Measurements from ENCODE around the gene LYZL4.
A peak's percentile ranks its signal among the peaks of the same experiment; 100 is the strongest.

The LYZL4 gene, protein sequence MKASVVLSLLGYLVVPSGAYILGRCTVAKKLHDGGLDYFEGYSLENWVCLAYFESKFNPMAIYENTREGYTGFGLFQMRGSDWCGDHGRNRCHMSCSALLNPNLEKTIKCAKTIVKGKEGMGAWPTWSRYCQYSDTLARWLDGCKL

DNA sequence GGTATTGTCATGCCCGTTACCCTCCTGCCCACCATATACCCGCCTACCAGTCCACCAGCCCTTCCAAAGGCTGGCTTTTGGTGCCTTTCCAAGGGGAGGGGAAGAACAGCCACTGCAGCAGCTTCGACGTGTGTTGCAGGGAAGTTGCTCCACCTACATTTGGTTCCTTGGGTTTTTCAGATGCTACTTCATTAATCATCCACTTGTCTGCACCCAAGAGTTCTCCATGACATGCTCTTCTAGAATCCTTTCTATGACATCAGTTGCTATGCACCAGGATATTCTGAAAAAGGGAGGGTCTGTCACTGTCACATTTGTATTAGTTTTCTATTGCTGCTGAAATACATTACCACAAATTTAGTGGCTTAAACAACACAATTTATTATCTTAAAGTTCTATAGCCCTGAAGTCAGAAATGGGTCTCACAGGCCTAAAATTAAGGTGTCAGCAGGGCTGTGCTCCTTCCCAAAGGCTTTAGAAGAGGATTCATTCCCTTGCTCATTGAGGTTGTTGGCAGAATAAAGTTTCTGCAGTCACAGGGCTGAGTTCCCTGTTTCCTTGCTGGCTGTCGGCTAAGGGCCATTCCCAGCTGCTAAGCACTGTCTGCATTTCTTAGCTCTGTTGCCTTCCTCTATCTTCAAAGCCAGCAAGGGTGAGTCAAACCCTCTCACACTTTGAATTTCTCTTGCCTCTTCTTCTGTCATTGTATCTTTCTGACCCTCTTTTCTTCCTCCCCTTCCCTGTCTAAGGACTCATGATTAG, at the start of gene LYZL4:
TSS of gene LYZL4 (minus strand) at position 241 of the 762 bp plus-strand sequence. CDS start 3,359 bp downstream, outside the sequence.
- no peak for DNase-seq (ENCODE audit: low read depth, low spot score)

DNA sequence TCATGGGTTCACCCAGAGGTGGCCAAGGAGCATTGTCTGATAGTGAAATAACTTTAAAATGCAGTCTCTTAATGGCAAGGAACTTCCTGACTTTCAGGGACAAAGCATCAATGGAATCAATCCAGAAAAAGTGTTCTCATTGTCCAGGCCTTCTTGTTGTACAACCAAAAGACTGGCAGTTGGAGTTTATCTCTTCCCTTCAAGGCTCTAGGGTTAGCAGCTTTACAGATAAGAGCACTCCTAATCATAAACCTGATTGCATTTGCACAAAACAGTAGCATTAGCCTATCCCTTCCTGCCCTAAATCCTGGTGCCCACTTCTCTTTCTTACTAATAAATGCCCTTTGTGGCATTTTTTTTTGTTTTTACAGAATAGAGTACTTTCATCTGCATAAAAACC, 48.7 kb upstream of the LYZL4 start:
- DNase-seq (ENCODE audit: low read depth, low spot score), result no peak

DNA sequence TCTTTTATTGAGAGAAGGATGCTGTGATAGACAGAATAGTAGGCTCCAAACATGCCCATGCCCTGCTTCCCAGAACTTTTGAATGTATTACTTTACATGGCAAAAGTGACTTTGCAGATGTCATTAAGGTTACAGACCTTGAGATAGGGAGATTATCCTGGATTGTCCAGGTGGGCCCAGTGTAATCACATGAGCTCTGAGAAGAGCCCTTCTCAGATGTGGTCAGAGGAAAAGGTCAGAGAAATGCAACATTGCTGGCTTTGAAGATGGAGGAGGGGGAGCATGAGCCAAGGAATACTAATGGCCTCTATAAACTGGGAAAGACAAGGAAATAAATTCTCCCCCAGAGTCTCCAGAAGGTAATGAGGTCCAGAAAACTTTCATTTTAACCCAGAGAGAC, 45.8 kb upstream of the LYZL4 start:
- no peak for DNase-seq (ENCODE audit: low read depth, low spot score)

DNA sequence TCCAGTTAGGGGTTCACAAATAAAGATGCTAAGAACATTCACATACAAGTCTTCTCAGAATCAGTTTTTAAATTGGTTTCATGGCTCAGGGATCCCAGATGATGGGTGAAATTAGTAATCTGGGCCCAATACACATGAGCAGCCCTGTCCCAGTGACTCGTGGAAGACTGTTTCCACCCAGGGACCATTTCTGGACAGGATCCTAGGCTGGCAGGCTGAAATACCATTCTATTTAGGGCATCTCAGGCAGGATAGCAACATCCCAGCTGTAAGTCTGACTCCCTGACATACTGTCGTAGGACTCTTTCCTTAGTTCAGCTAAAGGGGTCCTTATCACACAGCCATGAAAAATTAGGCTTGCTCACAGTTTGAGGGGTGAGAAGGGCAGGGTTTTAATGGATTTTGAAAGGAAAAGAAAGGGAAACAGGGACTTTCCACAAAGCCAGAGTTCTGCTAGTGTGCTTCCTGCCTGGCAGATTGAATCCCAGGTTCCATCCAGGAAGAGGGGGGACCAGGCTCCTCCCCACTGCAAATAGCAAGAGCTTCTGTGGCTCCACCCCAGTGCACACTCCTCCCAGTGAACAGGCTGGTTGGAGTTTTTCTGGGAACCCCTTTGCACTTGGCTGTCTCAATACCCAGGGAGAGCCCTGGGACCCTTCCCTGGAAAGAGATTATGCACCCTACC, 41.3 kb upstream of the LYZL4 start:
- DNase-seq (ENCODE audit: low read depth, low spot score), result no peak

DNA sequence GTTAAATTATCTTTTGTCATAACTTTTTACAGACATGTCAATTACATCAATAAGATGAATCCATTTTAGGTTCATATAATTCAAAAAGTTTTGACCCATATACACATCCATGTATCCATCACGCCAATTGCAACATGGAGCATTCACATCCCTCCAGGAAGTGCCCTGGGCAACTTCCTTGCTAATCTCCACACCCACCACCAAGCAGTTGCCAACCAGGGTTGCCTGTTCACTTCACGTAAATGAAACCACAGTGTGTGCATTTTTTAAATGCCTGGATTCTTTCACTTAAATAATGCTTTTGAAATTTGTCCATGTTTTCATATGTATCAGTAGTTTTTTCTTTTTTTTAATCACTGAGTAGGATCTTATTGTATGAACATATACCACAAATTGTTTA, 40.7 kb upstream of the LYZL4 start:
- no peak for DNase-seq (ENCODE audit: low read depth, low spot score)

DNA sequence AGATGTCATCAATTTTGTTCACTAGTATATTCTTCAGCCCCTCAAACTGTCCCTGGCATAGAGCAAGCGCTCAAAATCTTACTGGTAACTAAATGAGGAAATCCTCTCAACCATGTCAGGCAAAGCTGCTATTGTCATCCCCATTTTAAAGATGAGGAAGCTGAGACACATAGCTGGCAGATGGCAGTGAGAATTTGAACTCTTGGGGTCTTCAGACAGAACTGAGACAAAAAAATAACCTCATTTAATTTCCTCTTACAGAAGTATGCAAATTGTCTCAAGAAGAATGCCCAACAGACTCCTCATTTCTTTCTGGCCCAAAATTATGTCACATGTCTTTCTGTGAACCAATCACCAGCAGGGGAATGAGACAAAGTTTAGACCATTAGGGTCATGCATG, 40.2 kb upstream of the LYZL4 start:
- no peak for DNase-seq (ENCODE audit: low read depth, low spot score)

DNA sequence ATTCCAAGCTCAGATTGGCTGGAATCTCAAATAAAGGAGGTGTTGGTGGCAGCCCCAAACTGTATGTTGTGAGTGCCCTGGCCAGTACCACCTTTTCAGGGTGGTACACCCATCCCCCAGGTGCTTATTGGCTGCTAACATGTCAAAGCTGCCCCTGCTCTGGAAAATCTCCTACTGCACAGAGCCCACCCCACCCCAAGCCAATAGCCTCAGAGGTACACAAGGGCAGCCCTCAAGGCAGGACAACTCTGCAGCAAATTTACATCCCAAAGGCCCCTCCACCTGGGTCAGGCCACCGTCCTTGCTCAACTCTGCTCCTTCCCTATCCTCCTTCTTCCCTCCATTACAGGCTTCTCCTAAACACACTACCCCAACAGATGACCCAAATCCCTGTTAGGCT, 37.1 kb upstream of the LYZL4 start:
- no peak for DNase-seq (ENCODE audit: low read depth, low spot score)

DNA sequence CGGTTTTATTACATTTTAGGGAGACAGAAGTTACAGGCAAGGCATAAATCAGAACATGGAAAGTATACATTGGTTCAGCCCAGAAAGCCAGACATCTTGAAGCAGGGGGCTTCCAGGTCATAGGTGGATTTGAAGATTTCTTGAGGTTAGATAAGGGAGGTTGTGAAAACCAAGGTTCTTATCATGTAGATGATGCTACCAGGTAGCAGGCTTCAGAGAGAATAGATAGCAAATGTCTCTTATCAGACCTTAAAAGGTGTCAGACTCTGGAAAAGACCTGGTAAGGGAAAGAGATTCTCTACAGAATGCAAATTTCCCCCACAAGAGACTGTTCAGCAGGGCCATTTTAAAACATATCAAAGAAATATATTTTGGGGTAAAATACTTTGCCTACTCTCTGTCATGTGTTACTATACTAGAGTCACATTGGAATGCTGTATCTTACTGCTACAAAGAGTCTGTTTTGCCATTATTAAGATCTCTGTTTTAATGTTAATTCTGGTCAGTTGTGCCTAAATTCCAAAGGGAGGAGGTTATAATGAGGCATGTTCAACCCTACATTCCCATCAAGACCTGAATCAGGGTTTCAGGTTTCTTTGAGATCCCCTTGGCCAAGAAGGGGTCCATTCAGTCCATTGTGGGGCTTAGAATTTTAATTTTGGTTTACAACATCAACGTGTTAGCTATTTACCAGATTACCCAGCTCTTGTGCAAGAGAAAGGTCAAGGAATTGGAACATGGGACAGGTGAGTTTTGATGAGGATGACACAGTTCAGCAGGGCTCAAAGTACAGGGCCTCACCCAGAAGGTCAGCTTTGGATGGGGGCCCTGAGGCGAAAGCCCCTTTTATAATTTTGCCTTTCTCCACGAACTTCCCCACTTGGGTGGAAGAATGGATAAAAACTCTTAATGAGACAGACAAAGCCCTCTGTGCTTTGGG, 36.0 kb upstream of the LYZL4 start:
- DNase-seq (ENCODE audit: low read depth, low spot score), result no peak

DNA sequence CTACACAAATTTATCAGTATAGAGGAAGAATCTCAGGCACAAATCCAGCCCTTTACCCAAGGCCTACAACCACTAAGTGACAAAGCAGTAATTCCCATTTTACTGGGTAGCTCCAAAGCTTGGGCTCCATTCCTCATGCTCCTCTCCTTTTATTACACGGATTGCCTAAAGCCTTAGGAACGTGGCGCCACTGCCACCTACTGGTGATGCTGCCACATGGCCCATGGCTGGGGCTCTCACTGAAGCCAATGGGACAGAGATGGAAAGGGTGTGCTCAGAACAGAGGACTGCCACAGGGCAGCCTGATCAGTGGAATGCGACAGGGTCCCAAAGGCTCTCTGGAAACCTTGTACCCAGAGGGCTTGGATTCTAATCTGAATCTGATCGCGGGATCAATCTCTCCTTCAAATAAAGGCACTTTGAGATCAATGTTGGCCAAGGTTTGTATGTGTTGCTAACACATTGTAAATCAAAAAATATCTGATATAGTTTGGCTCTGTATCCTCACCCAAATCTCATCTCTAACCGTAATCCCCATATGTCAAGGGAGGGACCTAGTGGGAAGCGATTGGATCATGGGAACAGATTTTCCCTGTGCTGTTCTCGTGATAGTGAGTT, 33.5 kb upstream of the LYZL4 start:
- peak; percentile 50 for DNase-seq (ENCODE audit: low read depth, low spot score)

DNA sequence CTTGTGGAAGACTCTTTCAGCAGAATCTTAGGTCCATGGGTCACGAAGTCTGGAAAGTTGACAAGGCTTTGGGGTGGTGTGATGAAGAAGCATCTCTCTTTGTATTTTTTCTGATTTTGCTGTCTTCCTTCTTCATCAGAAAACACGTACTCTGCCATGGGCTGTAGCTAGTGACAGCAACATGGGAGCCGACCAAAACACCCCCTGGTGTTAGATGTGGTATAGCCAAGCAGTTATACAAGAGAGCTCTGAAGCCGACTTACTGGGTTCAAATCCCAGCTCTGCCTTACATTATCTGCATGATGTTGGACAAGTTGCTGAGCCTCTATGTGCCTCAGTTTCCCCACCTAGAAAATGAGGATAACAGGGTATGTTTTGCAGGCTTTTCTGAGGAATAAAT, 32.9 kb upstream of the LYZL4 start:
- no peak for DNase-seq (ENCODE audit: low read depth, low spot score)

DNA sequence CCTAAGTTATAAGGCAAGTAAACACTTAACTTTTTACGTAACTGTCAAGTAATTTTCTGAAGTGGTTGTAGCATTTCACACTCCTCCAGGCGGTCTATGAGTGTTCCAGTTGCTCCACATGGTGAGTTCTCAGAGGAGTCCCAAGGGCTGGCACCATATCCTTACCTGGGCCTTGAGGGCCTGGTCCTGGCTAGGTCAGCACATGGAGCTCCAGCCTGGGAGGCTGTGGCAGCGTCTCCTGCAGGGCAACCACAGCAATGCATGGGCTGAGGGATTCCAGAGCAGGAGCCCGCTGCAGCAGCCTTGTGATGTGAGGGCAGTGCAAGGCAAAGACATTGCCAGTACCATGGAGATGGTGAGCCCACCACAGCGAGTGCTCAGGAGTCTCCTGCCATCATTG, 32.2 kb upstream of the LYZL4 start:
- no peak for DNase-seq (ENCODE audit: low read depth, low spot score)

DNA sequence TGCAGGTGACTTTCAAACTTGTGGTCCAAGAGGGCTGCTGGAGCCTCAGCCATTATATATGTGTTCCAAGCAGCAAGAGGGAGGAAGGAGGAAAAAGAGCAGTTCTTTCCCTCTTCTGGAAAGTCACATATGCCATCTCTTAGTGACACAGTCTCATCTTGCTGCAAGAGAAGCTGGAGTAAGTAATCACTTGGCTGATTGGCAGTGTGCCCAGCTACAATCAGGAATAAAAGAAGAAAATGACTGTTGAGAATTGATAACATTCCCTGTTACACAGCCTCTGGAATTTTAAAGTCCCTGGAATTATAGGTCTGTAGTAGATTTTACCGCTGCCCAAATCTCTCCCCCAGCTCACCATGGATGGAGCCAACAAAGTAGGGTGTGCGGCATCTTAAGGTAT, 31.4 kb upstream of the LYZL4 start:
- DNase-seq (ENCODE audit: low read depth, low spot score), result no peak

DNA sequence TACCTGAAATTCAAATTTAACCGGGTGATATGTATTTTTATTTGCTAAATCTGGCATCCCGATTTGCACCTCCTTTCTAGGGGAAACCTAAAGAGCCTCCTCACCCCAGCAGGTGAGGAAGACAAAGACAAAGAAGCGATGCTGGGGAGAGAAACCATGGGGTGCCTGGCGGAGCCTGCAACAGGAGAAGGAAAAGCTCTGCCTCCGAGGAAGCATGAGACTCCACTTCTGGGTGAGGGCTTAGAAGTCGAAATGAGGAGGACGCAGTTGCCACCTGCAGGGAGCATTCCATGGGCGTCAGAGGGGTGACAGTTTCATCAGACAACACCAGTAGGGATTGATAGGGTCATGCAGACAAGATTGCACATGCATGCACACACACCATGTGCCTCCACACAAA, 30.5 kb upstream of the LYZL4 start:
- no peak for DNase-seq (ENCODE audit: low read depth, low spot score)

DNA sequence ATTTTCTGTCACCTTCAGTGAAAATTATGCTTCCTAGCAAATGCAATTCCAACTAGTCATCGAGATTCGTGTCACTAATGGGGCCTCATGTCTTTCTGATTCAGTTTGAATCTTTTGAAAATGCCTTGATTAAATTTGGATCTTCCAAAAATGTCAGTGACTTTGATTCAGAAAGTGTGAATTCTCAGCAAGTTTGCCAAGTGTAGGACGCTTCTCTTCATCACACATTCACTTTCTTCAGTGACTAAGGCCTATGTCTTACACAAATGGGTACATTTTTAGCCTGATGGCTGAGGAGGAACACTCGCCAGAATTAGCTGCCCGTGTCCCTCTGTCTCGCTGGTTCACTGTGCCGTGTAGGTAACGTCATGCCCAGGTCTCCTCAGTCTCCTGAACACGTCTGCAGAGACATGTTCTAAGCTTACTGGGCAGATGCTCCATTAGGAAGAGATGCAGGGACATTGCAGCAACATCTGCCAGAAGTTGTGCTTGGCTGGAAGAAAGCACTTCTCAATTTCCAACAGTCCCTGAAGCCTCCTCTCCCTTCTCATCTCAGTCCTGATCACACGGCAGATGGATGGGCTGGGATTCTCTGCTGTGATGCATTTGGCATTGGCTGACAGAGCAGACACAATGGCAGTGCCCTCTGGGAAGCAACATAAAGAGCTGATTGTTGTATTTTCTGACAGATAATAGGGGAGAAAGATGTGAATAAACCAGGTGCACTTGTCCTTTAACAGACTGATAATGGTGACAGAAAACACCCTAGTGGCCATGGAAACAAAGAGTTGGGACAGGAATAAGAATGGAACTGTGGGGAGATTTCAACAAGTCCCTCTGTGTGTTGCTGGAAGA, 29.1 kb upstream of the LYZL4 start:
- no peak for DNase-seq (ENCODE audit: low read depth, low spot score)

DNA sequence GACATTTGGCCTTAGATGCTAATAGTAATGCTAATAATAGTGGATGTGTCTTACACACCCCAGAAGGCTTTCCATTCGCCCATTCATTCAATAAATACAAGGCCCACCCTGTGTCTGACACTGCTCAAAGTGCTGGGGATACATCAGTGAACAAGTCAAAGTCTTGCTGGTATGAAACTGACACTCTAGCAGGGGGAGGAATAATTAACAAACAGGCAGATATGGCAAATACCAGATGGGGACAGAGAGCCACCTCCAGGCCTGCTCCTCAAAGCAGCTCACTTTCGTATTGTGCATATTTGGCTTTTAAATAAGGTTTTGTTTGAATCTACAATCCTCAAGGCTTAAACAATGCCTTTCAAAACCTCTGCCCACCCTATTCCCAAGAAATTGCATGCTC, 28.3 kb upstream of the LYZL4 start:
- DNase-seq (ENCODE audit: low read depth, low spot score), result no peak

DNA sequence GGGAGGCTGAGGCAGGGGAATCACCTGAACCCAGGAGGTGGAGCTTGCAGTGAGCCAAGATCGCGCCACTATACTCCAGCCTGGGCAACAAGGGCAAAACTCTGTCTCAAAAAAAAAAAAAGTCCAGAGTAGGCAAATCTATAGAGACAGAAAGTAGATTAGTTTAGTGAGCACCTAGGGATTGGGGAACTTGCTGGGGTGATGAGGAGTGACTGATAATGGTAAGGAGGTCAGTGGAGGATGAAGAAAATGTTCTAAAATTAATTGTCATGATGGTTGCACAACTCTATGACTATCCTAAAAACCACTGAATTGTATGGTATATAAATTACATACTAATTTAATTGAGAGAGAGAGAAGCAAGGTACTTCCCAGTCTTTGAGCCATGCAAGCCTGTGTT, 27.8 kb upstream of the LYZL4 start:
- no peak for DNase-seq (ENCODE audit: low read depth, low spot score)

DNA sequence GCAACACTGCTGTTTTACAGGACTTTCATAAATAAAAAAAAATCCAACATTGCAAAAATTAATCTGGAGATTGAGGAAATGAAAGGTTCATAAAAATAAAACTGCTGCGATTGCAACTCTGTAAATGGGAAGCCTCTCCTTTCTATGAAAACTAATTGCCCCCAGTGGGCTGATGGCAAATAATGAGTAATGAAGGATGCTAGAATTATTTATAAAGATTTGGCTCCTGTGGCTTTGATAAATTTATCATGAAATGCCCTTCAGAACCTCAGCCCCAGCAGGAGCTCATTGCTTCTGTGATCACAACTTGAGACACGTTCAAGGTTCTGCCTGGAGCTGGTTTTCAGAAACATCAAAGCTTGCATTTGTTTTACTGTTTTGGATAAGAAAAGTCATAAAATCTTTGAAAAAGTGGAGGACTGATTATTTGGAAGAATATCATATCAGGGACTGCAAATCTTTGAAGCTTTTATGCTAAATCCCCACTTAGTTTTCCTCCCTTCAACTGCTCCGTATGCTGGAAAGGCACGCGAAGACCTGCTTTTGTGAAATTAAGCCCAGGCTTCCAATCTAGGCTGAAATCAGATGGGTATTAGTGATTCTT, 24.5 kb upstream of the LYZL4 start:
- no peak for DNase-seq (ENCODE audit: low read depth, low spot score)

DNA sequence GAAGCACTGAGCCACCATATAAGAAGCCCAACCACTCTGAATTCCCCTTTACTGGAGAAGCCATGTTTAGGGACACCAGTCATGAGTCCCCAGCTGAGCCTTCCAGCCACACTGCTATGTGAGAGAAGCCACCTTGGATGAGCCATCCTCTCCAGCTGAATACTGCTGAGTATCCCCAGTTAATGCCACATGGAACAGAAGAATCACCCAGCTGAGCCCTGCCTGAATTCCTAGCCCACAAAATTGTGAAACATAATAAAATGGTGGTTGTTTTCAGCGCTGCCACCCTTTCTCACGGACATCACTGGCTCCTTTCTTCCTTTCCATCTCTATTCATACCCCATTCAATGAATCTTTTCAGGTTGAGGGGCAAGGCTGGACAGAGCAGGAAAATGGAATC, 22.1 kb upstream of the LYZL4 start:
- DNase-seq (ENCODE audit: low read depth, low spot score), result no peak

DNA sequence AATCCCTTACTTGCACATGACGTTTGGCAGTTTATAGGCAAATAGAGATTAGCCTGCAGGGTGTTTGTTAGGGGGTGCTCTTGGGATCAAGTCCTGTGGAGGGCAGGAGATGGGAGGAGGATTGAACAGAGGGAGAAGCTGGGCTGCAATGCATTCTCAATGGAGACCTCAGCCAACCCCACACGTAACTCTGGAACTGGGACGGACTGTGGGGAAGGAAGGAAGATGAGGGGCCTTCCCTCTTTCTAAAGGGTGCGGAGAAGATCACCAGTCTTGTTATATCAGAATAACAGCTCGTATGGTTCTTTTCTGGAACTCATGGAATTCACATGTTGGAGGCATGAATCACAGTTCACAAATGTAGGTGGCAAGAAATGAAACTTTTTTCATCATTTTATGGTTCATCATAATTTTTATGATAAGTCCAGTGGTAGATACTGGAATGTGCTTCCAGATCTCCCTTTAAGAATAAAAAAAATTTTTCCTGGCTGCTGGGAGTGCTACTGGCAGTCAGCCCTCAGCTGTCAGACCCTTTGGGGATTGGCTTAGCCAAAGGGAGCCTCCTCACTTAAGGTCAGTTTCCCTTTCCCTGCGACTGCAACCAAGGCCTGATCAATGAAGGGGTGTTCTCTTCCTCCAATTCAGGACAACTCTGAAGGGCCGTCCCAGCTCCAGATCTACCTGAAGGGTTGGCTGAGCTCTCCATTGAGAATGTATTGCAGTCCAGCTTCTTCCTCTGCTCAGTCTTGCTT, 20.5 kb upstream of the LYZL4 start:
- DNase-seq (ENCODE audit: low read depth, low spot score), result no peak

Data from activated CD4-positive, CD25-positive, alpha-beta regulatory T cell treated with anti-CD3 and anti-CD28 coated beads, Interleukin-2, amount 50 U/mL, for 16 hours (primary cell).